Pancreas (tissue), 10 donors: ENCODE measurements around the gene SHOX. TPM values are rescaled to one million over a fixed set of nuclear protein-coding genes. Genes with fewer than 3 reads are reported as not detected.

Source experiments
- ATAC-seq, 4 donors: fragments of 200-7000 bp; cut with Tn5 transposase; one replicate each; pipeline versions ENCODE4 v1.8.0 to v1.9.1; 2020; ENCODE audit warnings: mild to moderate bottlenecking in 4 of 4, moderate library complexity in 4 of 4
- DNase-seq, 6 donors: peaks; one replicate each; pipeline ENCODE4 v3.0.0-alpha.2; 2020
- FAIRE-seq: peaks from 2 replicates; lab custom pipeline; 2012; peaks lifted over from hg19 to GRCh38; lab: Jason Lieb, UNC
- H3K27ac ChIP-seq, 4 donors: fragments of 200-600 bp; sonication (generic); 1 replicate in 3 of 4; 2 replicates in 1 of 4; pipeline versions ENCODE4 v1.5.0 to v1.8.0; 2020
- H3K27me3 ChIP-seq, 4 donors: fragments of 200-600 bp; one replicate each; pipeline ENCODE4 v1.8.0; 2021
- H3K36me3 ChIP-seq, 3 donors: fragments of 200-600 bp; sonication (generic) in 1 of 3; one replicate each; pipeline versions ENCODE4 v1.5.0 to v1.8.0; 2020 to 2021
- H3K4me1 ChIP-seq, 3 donors: fragments of 200-600 bp; one replicate each; pipeline ENCODE4 v1.8.0; 2021
- H3K4me3 ChIP-seq, 4 donors: fragments of 200-600 bp; sonication (generic) in 2 of 4; one replicate each; pipeline versions ENCODE4 v1.5.0 to v1.8.0; 2020 to 2021
- H3K9me3 ChIP-seq, 4 donors: fragments of 200-600 bp; one replicate each; pipeline ENCODE4 v1.8.0; 2021
- WGBS, 2 donors: extraction: QIAGEN DNeasy Blood & Tissue Kit; methylation state at CpG; one replicate each; pipeline ENCODE4 v1.1.7; 2013; 5-methylcytosine and 5-hydroxymethylcytosine counted together
- intact Hi-C, 3 donors: fragments of 100-400 bp; cut with DNase I; formaldehyde crosslinking; loops; one replicate each; pipeline versions ENCODE4 v1.11.1 to v1.14.2; 2022
- polyA plus RNA-seq, 2 donors: library from polyadenylated mRNA; stranded (reverse); fragments of 200-250 nt; gene quantifications; one replicate each; pipeline ENCODE4 v1.2.3, GENCODE V29; 2013
- total RNA-seq, 6 donors: library from RNA; stranded (reverse); fragmentation: NEBNext Ultra II Directional in 4 of 6; extraction: Animal tissue kit (Norgen Biotek cat#: 25700) in 4 of 6; gene quantifications; one replicate each; pipeline versions ENCODE4 v1.2.1 to v1.2.4, GENCODE V29; 2021 to 2023
- TF ChIP-seq, protein P1 (sequence below), 4 donors: fragments of 200-600 bp; sonication (generic) in 3 of 4; IDR thresholded peaks; one replicate each; pipeline versions ENCODE4 v1.5.0 to v1.8.0; 2021; ENCODE audit warnings: antibody characterized with exemption in 4 of 4
- donor health status: healthy with polysubstance abuse.
- donor health status: DM: no; HTN: no; CAD: no; lungs with moderate emphysema.
- donor health status: DM: no; HTN: no; CAD: no.
- donor health status: control.
- donor health status: control.
- donor health status: Bipolar disorder and iron deficiency.
- donor health status: DM: yes; HTN: yes; CAD: no.
- donor health status: DM: no; HTN: no; CAD: no.
- donor health status: DM: no; HTN: no; CAD: no.
- donor health status: DM: yes; HTN: yes; CAD: no.

SHOX gene
- total and polyA plus RNA-seq, 8 donors, result not detected

DNA sequence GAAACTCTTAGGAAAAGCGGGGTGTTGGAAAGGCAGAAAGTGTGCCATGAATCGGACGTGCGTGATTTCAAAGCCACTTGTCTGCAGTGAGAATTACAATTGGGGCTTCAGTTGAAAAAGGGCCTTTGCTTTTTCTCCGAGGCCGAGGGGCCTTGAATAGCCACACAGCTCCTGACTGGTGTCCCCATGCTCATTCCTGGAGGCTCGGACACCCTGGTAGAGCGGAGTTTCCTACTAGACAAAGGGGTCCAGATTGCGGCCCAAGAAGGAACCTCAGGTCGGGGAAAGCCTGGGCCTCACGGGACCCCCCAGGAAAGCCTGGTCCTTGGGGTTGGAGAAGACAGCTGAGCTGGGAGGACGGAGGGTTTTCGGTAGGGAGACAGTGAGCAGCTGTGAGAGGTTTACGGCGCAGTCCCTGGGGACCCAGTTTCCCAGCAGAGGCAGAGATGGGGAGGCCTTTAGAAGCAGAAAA, 3.0 kb upstream of the SHOX start:
- Histone ChIP-seq H3K9me3 (no peaks in the 10 kb centered on the region), H3K4me1 (no peaks in the 10 kb centered on the region), H3K27ac (no peak overlapping the region), H3K36me3 (no peaks in the 10 kb centered on the region), H3K4me3 (no peak overlapping the region), H3K27me3 (peaks cover 0 to 14% (median 2%) of the 10 kb centered on the region in 4 donors)
- DNase-seq (peak in 1 of 6 donors; percentile 35), FAIRE-seq (no peak), ATAC-seq (no peak)
- intact Hi-C loops, result no loop called here
- WGBS, 2 donors, result 5 to 8% methylated on average over 15 of the region's 15 CpGs
- TF ChIP-seq, protein P1, sequence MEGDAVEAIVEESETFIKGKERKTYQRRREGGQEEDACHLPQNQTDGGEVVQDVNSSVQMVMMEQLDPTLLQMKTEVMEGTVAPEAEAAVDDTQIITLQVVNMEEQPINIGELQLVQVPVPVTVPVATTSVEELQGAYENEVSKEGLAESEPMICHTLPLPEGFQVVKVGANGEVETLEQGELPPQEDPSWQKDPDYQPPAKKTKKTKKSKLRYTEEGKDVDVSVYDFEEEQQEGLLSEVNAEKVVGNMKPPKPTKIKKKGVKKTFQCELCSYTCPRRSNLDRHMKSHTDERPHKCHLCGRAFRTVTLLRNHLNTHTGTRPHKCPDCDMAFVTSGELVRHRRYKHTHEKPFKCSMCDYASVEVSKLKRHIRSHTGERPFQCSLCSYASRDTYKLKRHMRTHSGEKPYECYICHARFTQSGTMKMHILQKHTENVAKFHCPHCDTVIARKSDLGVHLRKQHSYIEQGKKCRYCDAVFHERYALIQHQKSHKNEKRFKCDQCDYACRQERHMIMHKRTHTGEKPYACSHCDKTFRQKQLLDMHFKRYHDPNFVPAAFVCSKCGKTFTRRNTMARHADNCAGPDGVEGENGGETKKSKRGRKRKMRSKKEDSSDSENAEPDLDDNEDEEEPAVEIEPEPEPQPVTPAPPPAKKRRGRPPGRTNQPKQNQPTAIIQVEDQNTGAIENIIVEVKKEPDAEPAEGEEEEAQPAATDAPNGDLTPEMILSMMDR (IDR thresholded peaks at IDR 0.05), result no peak

DNA sequence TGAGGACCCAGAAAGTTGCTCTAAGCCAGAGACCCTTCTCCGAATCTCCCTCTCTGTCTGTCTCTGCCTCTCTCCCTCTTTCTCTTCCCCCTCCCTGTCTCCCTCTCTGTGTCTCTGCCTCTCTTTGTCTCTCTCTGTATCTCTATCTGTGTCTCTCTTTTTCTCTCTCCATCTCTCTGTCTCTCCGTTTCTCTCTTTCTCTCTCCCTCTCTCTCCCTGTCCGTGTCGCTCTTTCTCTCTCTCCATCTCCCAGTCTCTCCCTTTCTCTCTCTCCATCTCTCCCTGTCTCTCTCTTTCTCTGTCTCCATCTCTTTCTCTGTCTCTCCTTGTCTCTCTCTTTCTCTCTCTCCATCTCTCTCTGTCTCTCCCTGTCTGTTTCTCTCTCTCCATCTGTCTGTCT, 2.6 kb upstream of the SHOX start:
- intact Hi-C loops, result no loop called here
- FAIRE-seq (no peak), DNase-seq (no peak), ATAC-seq (no peak)
- Histone ChIP-seq H3K27me3 (peaks cover 0 to 14% (median 2%) of the 10 kb centered on the region in 4 donors), H3K4me1 (no peaks in the 10 kb centered on the region), H3K9me3 (no peaks in the 10 kb centered on the region), H3K36me3 (no peaks in the 10 kb centered on the region), H3K4me3 (no peak overlapping the region), H3K27ac (no peak overlapping the region)
- TF ChIP-seq, protein P1 (IDR thresholded peaks at IDR 0.05), result no peak
- 5 to 6% methylated on average over 4 of the region's 4 CpGs for WGBS, 2 donors

DNA sequence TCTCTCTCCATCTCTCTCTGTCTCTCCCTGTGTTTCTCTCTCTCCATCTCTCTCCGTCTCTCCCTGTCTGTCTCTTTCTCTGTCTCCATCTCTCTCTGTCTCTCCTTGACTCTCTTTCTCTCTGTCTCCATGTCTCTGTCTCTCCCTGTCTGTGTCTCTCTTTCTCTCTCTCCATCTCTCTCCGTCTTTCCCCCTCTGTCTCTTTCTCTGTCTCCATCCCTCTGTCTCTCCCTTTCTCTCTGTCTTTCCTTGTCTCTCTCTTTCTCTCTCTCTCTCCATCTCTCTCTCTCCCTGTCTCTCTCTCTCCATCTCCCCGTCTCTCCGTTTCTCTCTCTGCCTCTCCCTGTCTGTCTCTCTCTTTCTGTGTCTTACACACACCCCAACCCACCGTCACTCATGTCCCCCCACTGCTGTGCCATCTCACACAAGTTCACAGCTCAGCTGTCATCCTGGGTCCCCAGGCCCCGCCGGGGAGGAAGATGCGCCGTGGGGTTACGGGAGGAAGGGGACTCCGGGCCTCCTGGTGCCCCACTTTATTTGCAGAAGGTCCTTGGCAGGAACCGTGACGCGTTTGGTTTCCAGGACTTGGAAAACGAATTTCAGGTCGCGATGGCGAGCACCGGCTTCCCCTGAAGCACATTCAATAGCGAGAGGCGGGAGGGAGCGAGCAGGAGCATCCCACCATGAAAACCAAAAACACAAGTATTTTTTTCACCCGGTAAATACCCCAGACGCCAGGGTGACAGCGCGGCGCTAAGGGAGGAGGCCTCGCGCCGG, 1.2 kb upstream of the SHOX start:
- peaks cover 0 to 11% (median 2%) of the 10 kb centered on the region in 4 donors for H3K27me3 ChIP-seq
- ATAC-seq (no peak), FAIRE-seq (no peak)

DNA sequence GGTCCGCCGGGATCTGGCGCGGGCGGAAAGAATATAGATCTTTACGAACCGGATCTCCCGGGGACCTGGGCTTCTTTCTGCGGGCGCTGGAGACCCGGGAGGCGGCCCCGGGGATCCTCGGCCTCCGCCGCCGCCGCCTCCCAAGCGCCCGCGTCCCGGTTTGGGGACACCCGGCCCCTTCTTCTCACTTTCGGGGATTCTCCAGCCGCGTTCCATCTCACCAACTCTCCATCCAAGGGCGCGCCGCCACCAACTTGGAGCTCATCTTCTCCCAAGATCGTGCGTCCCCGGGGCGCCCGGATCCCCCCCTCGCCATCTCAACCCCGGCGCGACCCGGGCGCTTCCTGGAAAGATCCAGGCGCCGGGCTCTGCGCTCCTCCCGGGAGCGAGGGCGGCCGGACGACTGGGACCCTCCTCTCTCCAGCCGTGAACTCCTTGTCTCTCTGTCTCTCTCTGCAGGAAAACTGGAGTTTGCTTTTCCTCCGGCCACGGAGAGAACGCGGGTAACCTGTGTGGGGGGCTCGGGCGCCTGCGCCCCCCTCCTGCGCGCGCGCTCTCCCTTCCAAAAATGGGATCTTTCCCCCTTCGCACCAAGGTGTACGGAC, 482 bp upstream of the SHOX start:
- no peaks in the 10 kb centered on the region for H3K9me3 ChIP-seq
- peaks cover 0 to 17% (median 2%) of the 10 kb centered on the region in 4 donors for H3K27me3 ChIP-seq
- ATAC-seq, result no peak
- H3K27ac ChIP-seq, result no peak overlapping the region
- no peaks in the 10 kb centered on the region for H3K36me3 ChIP-seq
- intact Hi-C loops, result no loop called here
- TF ChIP-seq, protein P1 (IDR thresholded peaks at IDR 0.05), result no peak
- no peak for FAIRE-seq
- peak in 1 of 6 donors; percentile 48 for DNase-seq
- H3K4me1 ChIP-seq, result no peaks in the 10 kb centered on the region
- 1% methylated on average over 60 to 62 of the region's 62 CpGs for WGBS, 2 donors
- no peak overlapping the region for H3K4me3 ChIP-seq

More for the DNA sequence above, 1.2 kb upstream of the SHOX start:
- Histone ChIP-seq H3K9me3 (no peaks in the 10 kb centered on the region), H3K27ac (no peak overlapping the region), H3K4me1 (no peaks in the 10 kb centered on the region), H3K4me3 (no peak overlapping the region), H3K36me3 (no peaks in the 10 kb centered on the region)
- TF ChIP-seq, protein P1 (IDR thresholded peaks at IDR 0.05), result no peak
- peak in 1 of 6 donors; percentile 39 for DNase-seq
- WGBS, 2 donors, result 2 to 3% methylated on average over 30 of the region's 30 CpGs
- intact Hi-C loops, result no loop called here
